H1 (cell line): ENCODE data around the gene LRRTM3. TPM values are rescaled to one million over a fixed set of nuclear protein-coding genes. Genes with fewer than 3 reads are reported as not detected.
A peak's percentile ranks its signal among the peaks of the same experiment; 100 is the strongest.

ENCODE experiments used
- CTCF ChIA-PET: fragments of 300-600 bp; sonication (Branson Sonifier 250); formaldehyde crosslinking; loops from one replicate; lab custom pipeline; 2021; ENCODE audit not compliant: partially characterized antibody; lab: Charles Lee
- POLR2A ChIA-PET: fragments of 300-600 bp; sonication (Branson Sonifier 250); formaldehyde crosslinking; loops from one replicate; lab custom pipeline; 2021; ENCODE audit warnings: inconsistent platforms; ENCODE audit not compliant: partially characterized antibody; lab: Charles Lee
- DNase-seq, 2 experiments: peaks; one replicate each; pipeline versions ENCODE4 v3.0.0 to v3.0.0-alpha.2; 2010 to 2022; ENCODE audit warnings: low spot score in 2 of 2, low read depth in 1 of 2, mixed read lengths in 1 of 2
- FAIRE-seq: peaks from 2 replicates; lab custom pipeline; 2011; peaks lifted over from hg19 to GRCh38; lab: Jason Lieb, UNC
- H2AFZ ChIP-seq: 2 replicates; pipeline ENCODE4 v1.8.1; 2012; ENCODE audit warnings: low read length, inconsistent platforms
- H2AK5ac ChIP-seq: 2 replicates; pipeline ENCODE4 v1.6.1; 2013; ENCODE audit warnings: low read depth, low read length
- H2BK120ac ChIP-seq: replicated peaks from 2 replicates; pipeline ENCODE3; 2013; ENCODE audit warnings: low read depth, low read length, inconsistent platforms
- H2BK12ac ChIP-seq: 2 replicates; pipeline ENCODE4 v1.6.1; 2013; ENCODE audit warnings: low read depth, low read length
- H2BK15ac ChIP-seq: 2 replicates; pipeline ENCODE4 v1.6.1; 2013; ENCODE audit warnings: low read length
- H2BK20ac ChIP-seq: 2 replicates; pipeline ENCODE4 v1.6.1; 2013; ENCODE audit warnings: low read length
- H2BK5ac ChIP-seq: 2 replicates; pipeline ENCODE4 v1.6.1; 2013; ENCODE audit warnings: low read depth, low read length
- H3K14ac ChIP-seq: 2 replicates; pipeline ENCODE4 v1.6.1; 2013; ENCODE audit warnings: inconsistent platforms; ENCODE audit not compliant: insufficient read length
- H3K18ac ChIP-seq: 2 replicates; pipeline ENCODE4 v1.6.1; 2013; ENCODE audit warnings: low read length; ENCODE audit errors: extremely low read depth
- H3K23ac ChIP-seq: 2 replicates; pipeline ENCODE4 v1.6.1; 2013; ENCODE audit warnings: inconsistent platforms; ENCODE audit not compliant: insufficient read length
- H3K23me2 ChIP-seq: 2 replicates; pipeline ENCODE4 v1.6.1; 2013; ENCODE audit warnings: low read depth, low read length
- H3K27ac ChIP-seq: 2 replicates; pipeline ENCODE4 v1.6.1; 2011; ENCODE audit warnings: low read depth, low read length, inconsistent platforms
- H3K27me3 ChIP-seq, 4 experiments: replicated peaks in 1 of 4; 1 replicate in 1 of 4; 2 replicates in 3 of 4; pipeline versions ENCODE4 v1.6.1 to v1.8.1; 2011 to 2013; ENCODE audit warnings: low read length in 3 of 4, mild to moderate bottlenecking in 3 of 4, inconsistent platforms in 2 of 4, mixed read lengths in 2 of 4, moderate library complexity in 1 of 4; ENCODE audit not compliant: control insufficient read depth in 3 of 4, insufficient read depth in 3 of 4; ENCODE audit errors: extremely low read depth in 1 of 4
- H3K36me3 ChIP-seq, 4 experiments: 2 replicates each; pipeline versions ENCODE4 v1.6.1 to v1.8.1; 2011 to 2013; ENCODE audit warnings: mild to moderate bottlenecking in 4 of 4, low read length in 3 of 4, moderate library complexity in 2 of 4, control low read depth in 1 of 4, inconsistent platforms in 1 of 4; ENCODE audit not compliant: insufficient read depth in 4 of 4, control insufficient read depth in 2 of 4
- H3K4ac ChIP-seq: replicated peaks from 2 replicates; pipeline ENCODE3; 2013; ENCODE audit warnings: low read length, low read depth, mixed read lengths, inconsistent platforms; ENCODE audit not compliant: insufficient read length
- H3K4me1 ChIP-seq, 4 experiments: replicated peaks in 1 of 4; 1 replicate in 1 of 4; 2 replicates in 3 of 4; pipeline versions ENCODE4 v1.6.1 to v1.8.1; 2011 to 2013; ENCODE audit warnings: low read length in 3 of 4, inconsistent platforms in 2 of 4, mixed read lengths in 1 of 4; ENCODE audit not compliant: insufficient read depth in 4 of 4, control insufficient read depth in 3 of 4
- H3K4me2 ChIP-seq, 2 experiments: 2 replicates each; pipeline versions ENCODE4 v1.6.1 to v1.8.1; 2011 to 2013; ENCODE audit warnings: low read depth in 2 of 2, low read length in 2 of 2, control low read depth in 1 of 2, inconsistent platforms in 1 of 2, mild to moderate bottlenecking in 1 of 2; ENCODE audit not compliant: insufficient read depth in 1 of 2
- H3K4me3 ChIP-seq, 4 experiments: fragments of 200-600, 300-600 bp in 1 of 4; sonication (generic), shearing (Covaris generic), sonication (Bioruptor Twin) in 1 of 4; 2 replicates each; pipeline versions ENCODE4 v1.5.1 to v1.8.1; 2011 to 2016; ENCODE audit warnings: low read length in 4 of 4, low read depth in 3 of 4, control low read depth in 2 of 4, inconsistent platforms in 2 of 4, mild to moderate bottlenecking in 2 of 4, mixed read lengths in 1 of 4, moderate library complexity in 1 of 4; ENCODE audit not compliant: insufficient read depth in 2 of 4; ENCODE audit errors: extremely low read depth in 1 of 4
- H3K56ac ChIP-seq: replicated peaks from 2 replicates; pipeline ENCODE3; 2013; ENCODE audit warnings: low read depth, mild to moderate bottlenecking, mixed read lengths, low read length, inconsistent platforms; ENCODE audit not compliant: insufficient read length
- H3K79me1 ChIP-seq: 2 replicates; pipeline ENCODE4 v1.6.1; 2013; ENCODE audit warnings: low read depth, low read length, control low read depth
- H3K79me2 ChIP-seq, 2 experiments: 2 replicates each; pipeline versions ENCODE4 v1.6.1 to v1.8.1; 2012 to 2013; ENCODE audit warnings: low read length in 2 of 2, mild to moderate bottlenecking in 2 of 2, inconsistent platforms in 1 of 2; ENCODE audit not compliant: insufficient read depth in 2 of 2, control insufficient read depth in 1 of 2
- H3K9ac ChIP-seq, 4 experiments: replicated peaks in 1 of 4; 1 replicate in 1 of 4; 2 replicates in 3 of 4; pipeline versions ENCODE4 v1.6.1 to v1.8.1; 2011 to 2013; ENCODE audit warnings: low read depth in 3 of 4, low read length in 3 of 4, control low read depth in 2 of 4, mild to moderate bottlenecking in 2 of 4, moderate library complexity in 2 of 4, inconsistent platforms in 1 of 4; ENCODE audit errors: extremely low read depth in 1 of 4
- H3K9me3 ChIP-seq, 2 experiments: 2 replicates each; pipeline versions ENCODE4 v1.6.1 to v1.8.1; 2012 to 2013; ENCODE audit warnings: mild to moderate bottlenecking in 2 of 2, moderate library complexity in 2 of 2, control low read depth in 1 of 2, inconsistent platforms in 1 of 2, low read depth in 1 of 2, low read length in 1 of 2, mixed read lengths in 1 of 2; ENCODE audit not compliant: insufficient read depth in 2 of 2
- H4K20me1 ChIP-seq, 2 experiments: replicated peaks in 1 of 2; 2 replicates each; pipeline versions ENCODE3 to v1.8.1; 2011 to 2013; ENCODE audit warnings: inconsistent platforms in 2 of 2, low read length in 2 of 2, mild to moderate bottlenecking in 1 of 2; ENCODE audit not compliant: insufficient read depth in 2 of 2, control insufficient read depth in 1 of 2
- H4K5ac ChIP-seq: 2 replicates; pipeline ENCODE4 v1.6.1; 2013; ENCODE audit warnings: low read length, low read depth, mixed read lengths, inconsistent platforms; ENCODE audit not compliant: insufficient read length
- H4K8ac ChIP-seq: 2 replicates; pipeline ENCODE4 v1.8.0; 2013; ENCODE audit warnings: mild to moderate bottlenecking, moderate library complexity, low read length, inconsistent platforms; ENCODE audit not compliant: insufficient read depth; ENCODE audit errors: extremely low read depth
- H4K91ac ChIP-seq: replicated peaks from 2 replicates; pipeline ENCODE3; 2013; ENCODE audit warnings: low read length, mixed read lengths, inconsistent platforms; ENCODE audit not compliant: insufficient read length
- BRCA1 ChIP-seq: IDR thresholded peaks from 2 replicates; pipeline ENCODE4 v1.6.1; 2012; ENCODE audit warnings: low read depth, low read length, improper control_type of control experiment
- EZH2 ChIP-seq: fragments of 200-600 bp; sonication (generic); IDR thresholded peaks from 2 replicates; pipeline ENCODE4 v1.7.1; 2012; ENCODE audit warnings: low read depth, mild to moderate bottlenecking, moderate library complexity, low read length, inconsistent platforms; ENCODE audit not compliant: severe bottlenecking
- HDAC2 ChIP-seq, 2 experiments: fragments of 300-600 bp in 1 of 2; sonication (generic) in 1 of 2; IDR thresholded peaks; 2 replicates each; pipeline ENCODE4 v1.6.1; 2011 to 2012; ENCODE audit warnings: low read depth in 2 of 2, low read length in 2 of 2, mild to moderate bottlenecking in 2 of 2, moderate library complexity in 2 of 2, borderline replicate concordance in 1 of 2, inconsistent platforms in 1 of 2
- MAX ChIP-seq: IDR thresholded peaks from 2 replicates; pipeline ENCODE4 v1.6.1; 2012; ENCODE audit warnings: inconsistent platforms
- POU5F1 ChIP-seq: IDR thresholded peaks from 2 replicates; pipeline ENCODE4 v1.6.1; 2011; ENCODE audit warnings: low read depth, mild to moderate bottlenecking, low read length, moderate library complexity
- RAD21 ChIP-seq, 2 experiments: IDR thresholded peaks in 1 of 2; conservative IDR thresholded peaks in 1 of 2; 2 replicates each; pipeline ENCODE4 v1.6.1; 2011; ENCODE audit warnings: low read depth in 2 of 2, low read length in 2 of 2, improper control_type of control experiment in 1 of 2, inconsistent platforms in 1 of 2, mild to moderate bottlenecking in 1 of 2, moderate library complexity in 1 of 2
- TBP ChIP-seq: IDR thresholded peaks from 2 replicates; pipeline ENCODE4 v1.6.1; 2011; ENCODE audit warnings: low read depth, low read length, improper control_type of control experiment
- whole genome bisulfite sequencing, 2 experiments: shearing (Covaris generic) in 1 of 2; methylation state at CpG; one replicate each; pipeline versions ENCODE4 v1.1.6 to v1.1.7; 2013 to 2015; ENCODE audit warnings: low lambda C conversion rate in 2 of 2, mixed read lengths in 2 of 2, inconsistent platforms in 1 of 2, low coverage in 1 of 2, missing lambda C conversion rate in 1 of 2; ENCODE audit not compliant: insufficient replicate concordance in 2 of 2, insufficient coverage in 1 of 2, insufficient read length in 1 of 2; ENCODE audit errors: extremely low coverage in 1 of 2, missing lambda C conversion rate in 1 of 2; 5-methylcytosine and 5-hydroxymethylcytosine counted together
- long read RNA-seq, 2 experiments: library from RNA in 1 of 2; library from capped mRNA in 1 of 2; stranded (forward); transcript quantifications; one replicate each; pipeline ENCODE4 v2.0.0, GENCODE V29; 2021; ENCODE audit warnings: inconsistent platforms in 1 of 2
- polyA minus RNA-seq, 3 experiments: library from RNA; depleted of rRNA, polyadenylated mRNA; stranded (reverse); fragments of >200 nt; gene quantifications; 1 replicate in 2 of 3; 2 replicates in 1 of 3; pipeline ENCODE4 v1.2.3, GENCODE V29; 2011
- polyA plus RNA-seq, 7 experiments: library from polyadenylated mRNA; depleted of rRNA in 3 of 7; stranded (reverse) in 5 of 7; unstranded in 2 of 7; fragments of >200 nt in 5 of 7; fragments of 200-250 nt in 2 of 7; gene quantifications; 1 replicate in 5 of 7; 2 replicates in 1 of 7; 4 replicates in 1 of 7; pipeline versions ENCODE4 v1.2.1 to v1.2.3, GENCODE V29; 2011 to 2013; ENCODE audit warnings: missing spikeins in 2 of 7, mixed read lengths in 2 of 7
- total RNA-seq: library from RNA; stranded (reverse); fragmentation: NEBNext Ultra II Directional; extraction: Animal tissue kit (Norgen Biotek cat#: 25700); gene quantifications from 2 replicates; pipeline ENCODE4 v1.2.1, GENCODE V29; 2021

The LRRTM3 gene
- 0.44 and 0.48 TPM in 2 replicates for total RNA-seq
- polyA plus RNA-seq (2011; rRNA removed): 0.19 and 0.33 TPM in 2 replicates
- polyA plus RNA-seq (2011; cell fraction: cytosol; rRNA removed): 0.19 TPM
- 0.36 TPM for polyA plus RNA-seq (2011; cell fraction: nucleus; rRNA removed)
- 0.36 to 0.62 TPM (median 0.60 TPM) in 4 replicates for polyA plus RNA-seq (2012, experiment 1 of 2)
- polyA plus RNA-seq (2012, experiment 2 of 2): 0.09 TPM
- 0.99 TPM for polyA plus RNA-seq (2013, experiment 1 of 2)
- polyA plus RNA-seq (2013, experiment 2 of 2): 0.88 TPM
- 0.73 and 1.3 TPM in 2 replicates for polyA minus RNA-seq (2011; rRNA and poly(A)+ RNA removed)
- polyA minus RNA-seq (2011; cell fraction: cytosol; rRNA and poly(A)+ RNA removed): 0.29 TPM
- polyA minus RNA-seq (2011; cell fraction: nucleus; rRNA and poly(A)+ RNA removed): 1.6 TPM
- long read RNA-seq, experiment 1, partial matches to known transcripts: 0 of 1 reads
- long read RNA-seq, experiment 1, other reads (novel, unspliced or antisense): 1 of 1 reads
- long read RNA-seq, experiment 2, partial matches to known transcripts: 1 of 1 reads
- long read RNA-seq, experiment 2, other reads (novel, unspliced or antisense): 0 of 1 reads

GRCh38 chr10:66925896-66926715, at the start of gene LRRTM3:
Gene LRRTM3, plus strand, starts transcription at chr10:66926036.
- POLR2A ChIA-PET: interaction anchor here (0.7 kb wide), 1 partner anchor 708 kb away, joined by 4 read pairs; no protein-coding TSS in a partner anchor
- no peak within 1 kb of the TSS for H3K27ac ChIP-seq
- no peak within 1 kb of the TSS for H4K5ac ChIP-seq
- H3K4me3 ChIP-seq: peak within 1 kb of the TSS; percentile 1 to 57 (median 30); a peak in 6 of 8 replicates
- H3K79me1 ChIP-seq: no peaks in the 10 kb centered on the region
- H2BK15ac ChIP-seq: no peak within 1 kb of the TSS
- DNase-seq (peak; percentile 49 to 55), FAIRE-seq (peak; percentile 98)
- no peak within 1 kb of the TSS for H2BK120ac ChIP-seq
- H2BK5ac ChIP-seq: peak within 1 kb of the TSS; percentile 26; the same call in 1 of the 2 replicates
- no peaks in the 10 kb centered on the region for H3K36me3 ChIP-seq
- H3K56ac ChIP-seq: no peak within 1 kb of the TSS
- H3K4me2 ChIP-seq: peak within 1 kb of the TSS; percentile 69 to 97
- H3K79me2 ChIP-seq: no peaks in the 10 kb centered on the region
- H3K23me2 ChIP-seq: peaks cover 3% of the 10 kb centered on the region; the same call in 1 of the 2 replicates
- H3K18ac ChIP-seq: no peak within 1 kb of the TSS; the same call in 1 of the 2 replicates
- H3K14ac ChIP-seq: no peak within 1 kb of the TSS
- no peak within 1 kb of the TSS for H3K9ac ChIP-seq
- no peaks in the 10 kb centered on the region for H4K20me1 ChIP-seq
- H2BK20ac ChIP-seq: no peak within 1 kb of the TSS
- 3% methylated on average over 16 of the region's 16 CpGs; no CpG with 5 or more reads in 1 of the 2 experiments for WGBS, 2 experiments
- no peak within 1 kb of the TSS for H4K91ac ChIP-seq
- H2AFZ ChIP-seq: no peak within 1 kb of the TSS
- H3K4ac ChIP-seq: no peak within 1 kb of the TSS
- H3K23ac ChIP-seq: no peak within 1 kb of the TSS
- H2AK5ac ChIP-seq: no peak within 1 kb of the TSS
- H3K9me3 ChIP-seq: no peaks in the 10 kb centered on the region
- peak within 1 kb of the TSS; percentile 46; the same call in 1 of the 2 replicates for H2BK12ac ChIP-seq
- peaks cover 0 to 21% (median 18%) of the 10 kb centered on the region in 4 experiments; a peak in 6 of 7 replicates for H3K27me3 ChIP-seq
- H3K4me1 ChIP-seq: peaks cover 2 to 16% (median 12%) of the 10 kb centered on the region in 4 experiments
- no peak within 1 kb of the TSS for H4K8ac ChIP-seq
- CTCF ChIA-PET: interaction anchor here (0.6 to 5.6 kb wide), 11 partner anchors 10 to 1044 kb away, joined by 3 to 33 read pairs (median 3); no protein-coding TSS in a partner anchor
- TF ChIP-seq POU5F1 (peak; percentile 95), EZH2 (no peak), HDAC2 (IDR thresholded peaks at IDR 0.05; ENCODE audit: borderline replicate concordance in 1 of 2, low read depth in 2 of 2, low read length in 2 of 2) (peak; percentile 67 to 79; a peak in 2 of 4 replicates), BRCA1 (no peak), TBP (no peak; the same call in 1 of the 2 replicates), RAD21 (IDR thresholded peaks at IDR 0.05 in 1 of 2, conservative IDR thresholded peaks at IDR 0.05 in 1 of 2; ENCODE audit: low read depth in 2 of 2, low read length in 2 of 2) (peak; percentile 33 to 46; a peak in 2 of 4 replicates), MAX (peak; percentile 56; the same call in 1 of the 2 replicates)
